Thyroid gland (tissue), 4 donors: ENCODE data around the gene PACS1. TPM values are rescaled to one million over a fixed set of nuclear protein-coding genes. Genes with fewer than 3 reads are reported as not detected.

Source experiments
- DNase-seq, 2 donors: peaks; one replicate each; pipeline ENCODE4 v3.0.0-alpha.2; 2019
- H3K27ac ChIP-seq, 3 donors: fragments of 200-600 bp; sonication (generic); 1 replicate in 2 of 3; 2 replicates in 1 of 3; pipeline ENCODE4 v1.5.1; 2016 to 2019; ENCODE audit warnings: mild to moderate bottlenecking in 1 of 3, moderate library complexity in 1 of 3
- H3K27me3 ChIP-seq: fragments of 200-600 bp; sonication (generic); one replicate; pipeline ENCODE4 v1.5.1; 2019
- H3K36me3 ChIP-seq, 2 donors: fragments of 200-600 bp; sonication (generic); one replicate each; pipeline ENCODE4 v1.5.1; 2016 to 2019
- H3K4me1 ChIP-seq, 2 donors: fragments of 200-600 bp; sonication (generic); one replicate each; pipeline ENCODE4 v1.5.1; 2017 to 2019
- H3K4me3 ChIP-seq, 3 donors: fragments of 200-600 bp; sonication (generic); replicated peaks in 1 of 3; 1 replicate in 2 of 3; 2 replicates in 1 of 3; pipeline ENCODE4 v1.5.1; 2016; ENCODE audit warnings: mild to moderate bottlenecking in 1 of 3
- H3K9me3 ChIP-seq: fragments of 200-600 bp; sonication (generic); one replicate; pipeline ENCODE4 v1.5.1; 2017
- POLR2A ChIP-seq, 2 donors: fragments of 450-650 bp; IDR thresholded peaks; one replicate each; pipeline ENCODE4 v1.6.1; 2017; ENCODE audit warnings: antibody characterized with exemption in 2 of 2, mild to moderate bottlenecking in 2 of 2, moderate library complexity in 1 of 2
- WGBS, 2 donors: methylation state at CpG; one replicate each; pipeline ENCODE4 v1.1.5; 2017; 5-methylcytosine and 5-hydroxymethylcytosine counted together
- intact Hi-C: fragments of 100-400 bp; cut with DNase I; formaldehyde crosslinking; loops from one replicate; pipeline ENCODE4 v1.15.1; 2023
- total RNA-seq, 4 donors: library from RNA; depleted of rRNA; stranded (reverse); fragments of >200 nt; gene quantifications; one replicate each; pipeline ENCODE4 v1.2.3, GENCODE V29; 2016
- TF ChIP-seq, protein P1 (sequence below), 6 experiments: fragments of 200-600 bp in 3 of 6; fragments of 450-650 bp in 3 of 6; sonication (generic) in 3 of 6; IDR thresholded peaks; one replicate each; pipeline ENCODE4 v1.5.1; 2016 to 2019; ENCODE audit warnings: antibody characterized with exemption in 6 of 6, mild to moderate bottlenecking in 2 of 6, inconsistent platforms in 1 of 6, moderate library complexity in 1 of 6

The PACS1 gene
- total RNA-seq, 4 donors from 2014 or later: 39.6 to 67.7 (median 59.7) TPM

- H3K4me1 ChIP-seq: peaks cover 45 to 56% of the 10 kb centered on the region in 2 donors
- no peak for TF ChIP-seq POLR2A (IDR thresholded peaks at IDR 0.05)
- TF ChIP-seq, protein P1, sequence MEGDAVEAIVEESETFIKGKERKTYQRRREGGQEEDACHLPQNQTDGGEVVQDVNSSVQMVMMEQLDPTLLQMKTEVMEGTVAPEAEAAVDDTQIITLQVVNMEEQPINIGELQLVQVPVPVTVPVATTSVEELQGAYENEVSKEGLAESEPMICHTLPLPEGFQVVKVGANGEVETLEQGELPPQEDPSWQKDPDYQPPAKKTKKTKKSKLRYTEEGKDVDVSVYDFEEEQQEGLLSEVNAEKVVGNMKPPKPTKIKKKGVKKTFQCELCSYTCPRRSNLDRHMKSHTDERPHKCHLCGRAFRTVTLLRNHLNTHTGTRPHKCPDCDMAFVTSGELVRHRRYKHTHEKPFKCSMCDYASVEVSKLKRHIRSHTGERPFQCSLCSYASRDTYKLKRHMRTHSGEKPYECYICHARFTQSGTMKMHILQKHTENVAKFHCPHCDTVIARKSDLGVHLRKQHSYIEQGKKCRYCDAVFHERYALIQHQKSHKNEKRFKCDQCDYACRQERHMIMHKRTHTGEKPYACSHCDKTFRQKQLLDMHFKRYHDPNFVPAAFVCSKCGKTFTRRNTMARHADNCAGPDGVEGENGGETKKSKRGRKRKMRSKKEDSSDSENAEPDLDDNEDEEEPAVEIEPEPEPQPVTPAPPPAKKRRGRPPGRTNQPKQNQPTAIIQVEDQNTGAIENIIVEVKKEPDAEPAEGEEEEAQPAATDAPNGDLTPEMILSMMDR (IDR thresholded peaks at IDR 0.05): no peak
- no peaks in the 10 kb centered on the region for H3K27me3 ChIP-seq
- H3K27ac ChIP-seq: peak overlapping the region; percentile 6 to 48 (median 34)
- 30 to 34% methylated on average over 5 of the region's 5 CpGs for WGBS, 2 donors
- peak; percentile 43 to 53 for DNase-seq
- intact Hi-C loops: no loop called here
- H3K4me3 ChIP-seq: no peak overlapping the region
- no peaks in the 10 kb centered on the region for H3K9me3 ChIP-seq
- H3K36me3 ChIP-seq: no peaks in the 10 kb centered on the region
Observed at GRCh38 chr11:66081505-66081904, 11.4 kb downstream of the PACS1 start.

DNA sequence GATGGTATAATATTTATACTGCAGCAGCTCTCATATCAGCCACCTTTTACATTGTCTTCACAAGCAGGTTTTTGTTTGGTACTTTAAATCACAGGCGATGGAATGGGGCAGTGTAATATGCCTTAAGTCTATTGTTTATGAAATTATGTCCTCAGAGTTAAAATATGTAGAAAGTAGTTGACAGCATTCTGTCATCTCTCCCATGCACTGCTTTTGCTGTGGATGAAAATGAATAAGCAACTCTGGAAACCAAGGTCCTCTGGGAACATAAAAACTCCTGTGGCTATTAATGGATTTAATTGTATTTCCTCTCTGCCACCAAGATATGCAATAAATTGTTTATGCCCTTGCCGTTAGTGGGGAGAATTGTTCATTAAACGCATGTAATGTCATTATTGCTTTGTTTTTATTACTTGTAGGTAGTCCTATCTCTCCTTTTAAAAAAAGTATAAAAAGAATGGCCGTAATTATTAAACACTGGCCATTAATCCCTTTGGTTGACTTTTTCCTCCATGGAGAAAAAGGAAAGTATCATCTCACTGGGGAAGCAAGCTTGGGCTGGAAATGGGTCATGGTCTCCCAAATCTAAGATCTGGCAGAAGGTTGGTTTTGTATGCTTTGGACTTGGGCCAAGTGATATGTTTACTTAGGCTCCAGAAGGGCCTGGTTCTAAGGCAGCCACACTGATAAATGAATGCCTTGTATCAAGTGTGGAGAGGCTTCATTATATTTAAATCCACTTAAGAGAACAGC, 13.1 kb downstream of the PACS1 start:
- H3K36me3 ChIP-seq: no peaks in the 10 kb centered on the region
- peak overlapping the region in 2 of 3 donors; percentile 13 to 40 for H3K27ac ChIP-seq
- H3K27me3 ChIP-seq: no peaks in the 10 kb centered on the region
- H3K4me1 ChIP-seq: peaks cover 42 to 59% of the 10 kb centered on the region in 2 donors
- H3K4me3 ChIP-seq: no peak overlapping the region
- DNase-seq: peak; percentile 36 to 41
- WGBS, 2 donors: 59 to 60% methylated on average over 4 of the region's 4 CpGs
- H3K9me3 ChIP-seq: no peaks in the 10 kb centered on the region
- intact Hi-C loops: no loop called here
- TF ChIP-seq, protein P1 (IDR thresholded peaks at IDR 0.05): no peak
- TF ChIP-seq POLR2A (IDR thresholded peaks at IDR 0.05): no peak

DNA sequence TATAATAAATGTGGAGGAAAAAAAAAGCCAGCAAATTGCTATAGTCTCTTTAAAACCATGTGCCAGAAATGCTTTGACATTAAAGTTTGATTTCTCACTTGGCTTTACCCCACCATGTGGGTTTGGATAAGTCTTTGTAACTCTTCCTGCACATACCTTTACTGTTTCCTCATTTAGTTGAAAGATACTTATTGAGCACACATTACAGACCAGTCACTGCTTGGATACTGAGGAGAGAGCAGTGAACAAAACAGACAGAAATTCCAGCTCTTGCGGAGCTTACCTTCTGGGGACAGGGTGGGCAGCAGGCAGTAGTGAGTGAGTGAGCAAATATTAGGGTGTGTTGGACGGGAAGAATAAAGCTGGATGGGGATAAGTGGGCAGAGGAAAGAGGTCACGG, 13.7 kb downstream of the PACS1 start:
- H3K27ac ChIP-seq: peak overlapping the region in 1 of 3 donors; percentile 40
- H3K36me3 ChIP-seq: no peaks in the 10 kb centered on the region
- peaks cover 42 to 59% of the 10 kb centered on the region in 2 donors for H3K4me1 ChIP-seq
- TF ChIP-seq, protein P1 (IDR thresholded peaks at IDR 0.05): no peak
- no peak for TF ChIP-seq POLR2A (IDR thresholded peaks at IDR 0.05)
- WGBS, 2 donors: 92 to 96% methylated on average over 3 of the region's 3 CpGs
- no peak for DNase-seq
- intact Hi-C loops: no loop called here
- no peaks in the 10 kb centered on the region for H3K9me3 ChIP-seq
- H3K27me3 ChIP-seq: no peaks in the 10 kb centered on the region
- no peak overlapping the region for H3K4me3 ChIP-seq

DNA sequence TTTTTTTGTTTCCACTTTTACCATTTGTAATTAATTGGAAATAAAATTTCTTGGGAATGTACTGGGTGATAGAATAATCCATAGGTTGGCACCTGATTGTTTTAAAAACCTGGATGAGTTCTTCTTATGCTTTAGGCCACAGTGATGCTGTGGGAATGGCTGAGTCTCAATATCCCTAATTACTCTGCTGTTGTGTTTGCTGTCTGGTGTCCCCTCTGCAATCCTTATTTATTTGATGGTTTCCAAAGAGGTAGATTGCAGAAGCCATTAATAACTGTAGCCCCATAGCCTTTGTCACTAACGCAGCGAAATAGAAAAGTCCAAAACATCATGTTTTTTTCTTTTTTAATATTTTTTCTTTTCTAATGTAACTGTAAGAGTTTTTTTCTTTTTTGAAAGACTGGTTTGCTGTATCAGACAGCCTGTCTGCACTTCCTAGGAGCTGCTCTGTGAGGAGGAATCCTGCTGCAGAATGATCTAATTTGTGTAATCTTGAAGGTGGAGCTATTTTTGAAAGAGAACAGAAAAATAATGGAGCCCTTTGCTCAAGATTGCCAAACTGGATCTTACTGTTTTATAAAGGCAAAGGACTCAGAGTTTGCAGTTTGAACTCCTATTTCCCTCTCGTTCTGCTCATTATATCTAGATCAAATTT, 14.9 kb downstream of the PACS1 start:
- no peaks in the 10 kb centered on the region for H3K36me3 ChIP-seq
- intact Hi-C loops: no loop called here
- no peak for DNase-seq
- TF ChIP-seq, protein P1 (IDR thresholded peaks at IDR 0.05): no peak
- TF ChIP-seq POLR2A (IDR thresholded peaks at IDR 0.05): no peak
- peaks cover 42 to 59% of the 10 kb centered on the region in 2 donors for H3K4me1 ChIP-seq
- no peaks in the 10 kb centered on the region for H3K27me3 ChIP-seq
- H3K4me3 ChIP-seq: no peak overlapping the region
- 92 to 93% methylated on average over 3 of the region's 3 CpGs for WGBS, 2 donors
- no peaks in the 10 kb centered on the region for H3K9me3 ChIP-seq
- H3K27ac ChIP-seq: no peak overlapping the region
